Medulla oblongata (tissue), 1 donor: ENCODE results near the gene RABEPK.
A peak's percentile ranks its signal among the peaks of the same experiment; 100 is the strongest.
"Not testable (repeated sequence)": the region's sequence is repeated elsewhere in the genome, so short reads cannot be mapped to it uniquely, and the experiment has no call there.

Experiments used
- DNase-seq: peaks from one replicate; pipeline ENCODE4 v3.0.0-alpha.2; 2015; ENCODE audit errors: extremely low spot score

Gene RABEPK

GRCh38 chr9:125246261-125246667, 45.9 kb downstream of the RABEPK start:
- no peak for DNase-seq

- no peak for DNase-seq
These were observed 53.9 kb downstream of the RABEPK start for GRCh38 chr9:125254231-125254630.

GRCh38 chr9:125255781-125256391, 55.5 kb downstream of the RABEPK start:
- no peak for DNase-seq

GRCh38 chr9:125258160-125258785, 57.9 kb downstream of the RABEPK start:
- no peak for DNase-seq

GRCh38 chr9:125258832-125259534, 58.6 kb downstream of the RABEPK start:
- peak; percentile 58 for DNase-seq

- DNase-seq, result no peak
These were observed 60.2 kb downstream of the RABEPK start for GRCh38 chr9:125260561-125260960.

- DNase-seq, result peak; percentile 93
These were observed 61.4 kb downstream of the RABEPK start, which contains the start of gene GAPVD1 for GRCh38 chr9:125261501-125262293. Gene GAPVD1, plus strand, starts transcription at chr9:125261826. Its CDS starts 37,096 bp downstream, at chr9:125298922.

- DNase-seq, result no peak
These were observed 62.1 kb downstream of the RABEPK start for GRCh38 chr9:125262294-125262991.

GRCh38 chr9:125264068-125264467, 63.7 kb downstream of the RABEPK start:
- not testable (repeated sequence) for DNase-seq

GRCh38 chr9:125268394-125269013, 68.2 kb downstream of the RABEPK start:
- no peak for DNase-seq

GRCh38 chr9:125269014-125269397, 68.7 kb downstream of the RABEPK start:
- DNase-seq, result no peak

- DNase-seq, result no peak
These were observed 70.7 kb downstream of the RABEPK start for GRCh38 chr9:125271081-125271480.

- peak; percentile 39 for DNase-seq
These were observed 72.4 kb downstream of the RABEPK start for GRCh38 chr9:125272697-125273096.

- DNase-seq, result no peak
These were observed 76.4 kb downstream of the RABEPK start for GRCh38 chr9:125276771-125277170.

- no peak for DNase-seq
These were observed 77.1 kb downstream of the RABEPK start for GRCh38 chr9:125277411-125277810.

- no peak for DNase-seq
These were observed 80.6 kb downstream of the RABEPK start for GRCh38 chr9:125280945-125281344.
